T1000 (cell line): ENCODE measurements around the gene ANO9.
"Not testable (repeated sequence)": the region's sequence is repeated elsewhere in the genome, so short reads cannot be mapped to it uniquely, and the experiment has no call there.

Source experiments
- DNase-seq: peaks from one replicate; lab custom pipeline; 2025; ENCODE audit warnings: mixed read lengths; lab: John Stamatoyannopoulos, UW

The ANO9 gene

DNA sequence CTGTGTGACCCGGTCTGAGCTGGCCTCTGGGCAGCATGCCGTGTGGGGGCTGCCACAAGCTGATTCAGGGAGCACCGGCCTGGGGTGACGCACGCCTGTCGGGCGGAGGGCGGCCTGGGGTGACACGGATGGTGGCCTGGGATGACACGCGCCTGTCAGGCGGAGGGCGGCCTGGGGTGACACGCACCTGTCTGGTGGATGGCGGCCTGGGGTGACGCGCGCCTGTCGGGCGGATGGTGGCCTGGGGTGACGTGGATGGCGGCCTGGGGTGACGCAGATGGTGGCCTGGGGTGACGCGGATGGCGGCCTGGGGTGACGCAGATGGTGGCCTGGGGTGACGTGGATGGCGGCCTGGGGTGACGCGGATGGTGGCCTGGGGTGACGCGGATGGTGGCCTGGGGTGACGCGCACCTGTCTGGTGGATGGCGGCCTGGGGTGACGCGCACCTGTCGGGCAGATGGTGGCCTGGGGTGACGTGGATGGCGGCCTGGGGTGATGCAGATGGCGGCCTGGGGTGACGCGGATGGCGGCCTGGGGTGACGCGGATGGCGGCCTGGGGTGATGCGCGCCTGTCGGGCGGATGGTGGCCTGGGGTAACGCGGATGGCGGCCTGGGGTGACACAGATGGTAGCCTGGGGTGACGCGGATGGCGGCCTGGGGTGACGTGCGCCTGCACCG, 29.8 kb upstream of the ANO9 start:
- no peak for DNase-seq

DNA sequence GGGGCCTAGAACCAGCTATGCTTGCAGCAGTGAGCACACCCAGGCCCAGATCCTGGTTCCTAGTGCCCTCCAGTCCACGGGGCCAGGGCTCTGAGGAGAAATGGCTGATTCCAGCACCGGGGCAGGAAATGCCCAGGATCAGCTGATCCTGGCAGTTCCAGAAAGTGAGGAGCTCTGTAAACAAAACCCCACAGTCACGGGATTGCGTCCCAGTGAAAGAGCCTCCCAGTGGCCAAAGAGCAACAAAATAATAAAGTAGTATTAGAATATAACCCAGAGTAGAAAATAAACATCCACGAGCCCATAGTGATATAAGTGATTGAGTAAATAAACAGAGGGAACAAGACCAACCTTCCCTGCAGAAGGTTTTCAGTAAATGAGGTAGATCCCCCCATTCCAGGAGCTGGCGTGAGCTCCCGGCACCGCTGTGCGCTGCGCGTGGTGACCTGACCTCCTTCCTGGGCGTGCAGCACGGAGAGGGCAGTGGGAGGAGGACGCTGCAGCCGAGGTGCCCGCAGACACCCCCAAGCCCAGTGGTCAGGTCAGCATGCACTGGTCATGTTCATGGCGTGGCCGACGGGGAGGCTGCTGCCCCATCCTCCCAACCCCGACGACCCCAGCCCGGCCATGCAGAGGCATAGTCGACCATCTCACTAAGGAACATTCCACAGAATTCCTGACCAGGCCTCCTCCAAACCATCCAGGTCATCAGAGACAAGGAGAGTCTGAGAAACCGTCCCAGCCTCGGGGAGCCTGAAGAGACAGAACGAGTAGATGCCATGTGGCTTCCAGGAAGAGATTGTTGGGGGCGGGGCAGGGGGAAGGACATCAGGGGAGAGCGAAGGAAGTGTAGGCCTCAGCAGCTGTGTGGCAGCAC, 28.1 kb upstream of the ANO9 start:
- DNase-seq = no peak

DNA sequence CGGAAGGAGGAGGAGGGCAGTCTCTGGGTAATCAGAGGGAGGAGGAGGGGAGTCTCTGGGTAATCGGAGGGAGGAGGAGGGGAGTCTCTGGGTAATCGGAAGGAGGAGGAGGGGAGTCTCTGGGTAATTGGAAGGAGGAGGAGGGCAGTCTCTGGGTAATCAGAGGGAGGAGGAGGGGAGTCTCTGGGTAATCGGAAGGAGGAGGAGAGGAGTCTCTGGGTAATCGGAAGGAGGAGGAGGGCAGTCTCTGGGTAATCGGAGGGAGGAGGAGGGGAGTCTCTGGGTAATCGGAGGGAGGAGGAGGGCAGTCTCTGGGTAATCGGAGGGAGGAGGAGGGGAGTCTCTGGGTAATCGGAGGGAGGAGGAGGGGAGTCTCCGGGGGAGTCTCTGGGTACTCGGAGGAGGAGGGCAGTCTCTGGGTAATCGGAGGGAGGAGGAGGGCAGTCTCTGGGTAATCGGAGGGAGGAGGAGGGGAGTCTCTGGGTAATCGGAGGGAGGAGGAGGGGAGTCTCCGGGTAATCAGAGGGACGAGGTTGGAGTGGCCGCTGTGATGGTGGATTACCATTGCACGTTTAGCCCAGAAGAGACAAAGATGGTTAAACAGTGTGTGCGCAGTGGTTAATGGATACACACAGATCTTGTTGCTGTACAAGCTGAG, 27.3 kb upstream of the ANO9 start:
- DNase-seq = not testable (repeated sequence)

GRCh38 chr11:468493-468892, 26.7 kb upstream of the ANO9 start:
- no peak for DNase-seq

DNA sequence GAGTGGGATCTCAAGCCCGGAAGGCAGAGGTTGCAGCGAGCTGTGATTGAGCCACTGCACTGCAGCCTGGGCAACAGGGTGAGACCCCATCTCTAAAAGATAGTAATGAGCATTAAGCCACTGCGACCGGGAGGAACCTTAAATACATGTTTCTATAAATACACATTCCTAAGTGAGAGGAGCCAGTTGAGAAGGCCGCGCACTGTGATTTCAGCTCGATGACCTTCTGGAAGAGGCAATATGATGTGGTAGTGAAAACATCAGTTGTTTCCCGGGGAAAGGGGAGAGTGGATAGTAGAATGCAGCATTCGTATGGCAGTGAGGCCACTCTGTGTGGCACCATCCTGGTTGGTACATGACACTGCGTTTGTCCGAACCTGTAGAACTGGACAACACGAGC, 26.2 kb upstream of the ANO9 start:
- DNase-seq = no peak

GRCh38 chr11:465896-466530, 24.2 kb upstream of the ANO9 start:
- DNase-seq = no peak

DNA sequence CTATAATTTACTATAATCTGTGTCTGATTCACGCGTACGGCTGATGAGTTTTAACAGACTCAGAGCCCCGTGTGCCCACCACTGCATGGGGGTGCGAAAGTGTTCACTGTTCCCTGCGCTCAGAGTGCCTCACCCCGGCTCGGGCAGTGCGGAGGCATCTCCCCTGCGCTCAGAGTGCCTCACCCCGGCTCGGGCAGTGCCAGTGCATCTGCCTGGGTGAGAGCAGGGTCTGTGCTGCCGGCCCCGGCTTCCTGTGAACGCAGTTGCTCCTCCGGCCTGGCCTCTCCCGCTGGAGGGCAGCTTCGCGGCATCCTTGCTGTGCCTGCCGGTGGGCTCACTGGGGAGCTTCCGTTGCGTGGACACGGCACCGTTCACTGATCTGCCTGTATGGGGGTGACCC, 22.5 kb upstream of the ANO9 start:
- DNase-seq = no peak

GRCh38 chr11:462107-462890, 20.5 kb upstream of the ANO9 start:
- no peak for DNase-seq

DNA sequence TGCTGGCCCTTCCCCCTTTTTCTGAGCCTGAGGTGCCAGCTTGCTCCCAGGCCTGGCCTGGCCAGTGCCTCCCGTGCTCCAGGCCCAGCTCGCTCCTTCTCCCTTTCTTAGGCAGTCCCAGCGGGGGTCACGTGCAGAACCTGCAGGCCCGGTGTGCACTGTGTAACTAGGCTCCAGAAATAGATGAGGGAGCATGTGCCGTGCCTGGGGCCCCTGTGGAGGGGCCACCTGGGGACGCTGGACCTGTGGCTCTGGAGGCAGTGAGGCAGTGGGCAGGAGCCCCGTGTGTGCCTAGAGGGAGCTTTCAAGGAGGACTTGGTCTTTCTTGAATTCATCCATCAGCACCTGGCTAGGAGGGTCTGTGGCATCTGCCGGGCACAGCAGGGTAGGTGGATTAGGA, 19.8 kb upstream of the ANO9 start:
- no peak for DNase-seq

GRCh38 chr11:460331-461199, 18.8 kb upstream of the ANO9 start:
- no peak for DNase-seq

DNA sequence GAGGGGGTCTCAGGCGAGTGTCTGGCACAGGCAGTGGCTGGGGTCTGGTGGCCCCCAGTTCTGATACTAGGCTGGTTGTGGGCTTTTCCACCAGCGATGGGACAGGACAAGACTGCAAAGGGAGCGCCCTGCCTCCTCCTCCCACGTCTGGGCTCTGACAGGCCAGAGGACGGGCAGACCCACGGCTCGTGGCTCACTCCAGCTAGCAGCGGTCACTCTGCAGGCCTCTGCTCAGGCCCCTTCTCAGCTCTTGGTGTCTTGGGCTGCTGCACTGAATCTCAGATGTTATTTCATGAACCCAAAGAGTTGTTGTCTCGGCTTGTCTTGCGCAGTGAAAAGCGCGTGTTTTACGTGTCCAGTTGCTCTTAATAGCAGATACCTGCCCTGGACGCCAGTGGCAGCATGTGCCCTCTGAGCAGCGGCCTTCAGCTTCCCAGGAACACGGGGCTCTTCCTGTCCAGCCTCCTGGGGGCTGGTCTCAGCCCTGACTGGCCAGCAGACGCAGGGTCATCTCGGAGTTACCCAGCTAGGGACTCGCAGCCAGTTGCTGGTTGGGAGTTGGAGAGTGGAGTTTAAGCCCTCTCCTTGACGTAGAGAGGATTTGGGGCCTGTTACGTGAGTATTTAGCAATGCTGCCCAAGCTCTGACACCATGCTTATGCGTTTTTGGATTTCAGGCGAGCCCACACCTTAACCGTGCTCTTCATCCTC, 17.9 kb upstream of the ANO9 start:
- no peak for DNase-seq

DNA sequence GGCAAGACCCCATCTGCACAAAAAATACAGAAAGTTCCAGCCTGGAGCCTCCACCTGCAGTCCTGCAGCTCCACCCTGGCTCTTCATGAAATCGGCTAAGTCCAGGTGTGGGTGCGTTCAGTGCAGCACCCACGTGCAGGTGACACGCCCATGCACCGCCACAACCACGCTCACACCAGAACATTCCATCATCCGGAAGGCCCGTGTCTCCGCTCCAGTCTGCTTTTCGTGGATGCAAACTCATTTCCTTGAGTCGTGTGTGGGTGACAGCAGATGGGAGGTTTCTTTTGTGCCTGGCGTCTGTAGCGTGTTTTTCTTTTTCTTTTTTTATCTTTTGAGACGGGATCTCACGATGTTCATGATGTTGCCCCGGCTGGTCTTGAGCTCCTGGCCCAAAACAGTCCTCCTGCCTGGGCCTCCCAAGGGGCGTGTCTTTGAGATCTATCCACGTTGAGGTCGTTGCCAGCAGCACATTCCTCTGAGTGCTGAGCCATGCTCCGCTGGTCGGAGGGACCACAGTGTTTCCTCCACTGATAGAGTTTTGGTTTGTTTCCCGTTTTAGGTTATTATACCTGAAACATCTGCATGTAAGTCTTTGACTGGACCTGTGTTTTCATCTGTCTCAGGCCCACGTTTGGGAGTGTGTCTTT, 15.4 kb upstream of the ANO9 start:
- no peak for DNase-seq

GRCh38 chr11:456533-456932, 14.7 kb upstream of the ANO9 start:
- no peak for DNase-seq

DNA sequence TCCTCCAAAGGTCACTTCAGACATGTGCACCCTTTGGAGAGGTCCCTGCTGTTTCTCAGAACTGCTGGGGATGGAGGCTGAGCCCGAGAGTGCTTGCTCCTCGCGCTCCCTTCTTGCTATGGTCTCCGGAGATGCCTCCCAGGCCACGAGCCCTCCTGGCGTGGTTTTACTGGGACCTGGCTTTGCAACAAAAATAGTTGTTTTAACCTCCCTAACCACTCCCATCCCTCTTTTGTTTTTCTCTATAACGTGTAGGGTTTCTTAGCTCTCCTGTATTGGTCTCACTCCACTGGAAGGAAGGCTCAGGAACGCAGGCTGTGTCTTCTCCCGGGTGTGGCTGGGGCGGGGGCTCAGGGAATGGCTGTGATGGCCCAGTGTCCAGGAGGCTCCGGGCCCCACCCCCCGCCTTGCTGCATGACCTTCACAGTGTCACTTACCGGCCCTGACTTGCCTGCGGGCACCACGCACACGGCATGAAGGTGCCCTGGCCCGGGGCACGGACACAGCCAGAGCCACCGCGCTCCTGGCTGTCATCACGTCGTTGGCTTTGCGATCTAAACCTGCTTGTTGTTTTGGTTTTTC, 13.8 kb upstream of the ANO9 start:
- DNase-seq = no peak

DNA sequence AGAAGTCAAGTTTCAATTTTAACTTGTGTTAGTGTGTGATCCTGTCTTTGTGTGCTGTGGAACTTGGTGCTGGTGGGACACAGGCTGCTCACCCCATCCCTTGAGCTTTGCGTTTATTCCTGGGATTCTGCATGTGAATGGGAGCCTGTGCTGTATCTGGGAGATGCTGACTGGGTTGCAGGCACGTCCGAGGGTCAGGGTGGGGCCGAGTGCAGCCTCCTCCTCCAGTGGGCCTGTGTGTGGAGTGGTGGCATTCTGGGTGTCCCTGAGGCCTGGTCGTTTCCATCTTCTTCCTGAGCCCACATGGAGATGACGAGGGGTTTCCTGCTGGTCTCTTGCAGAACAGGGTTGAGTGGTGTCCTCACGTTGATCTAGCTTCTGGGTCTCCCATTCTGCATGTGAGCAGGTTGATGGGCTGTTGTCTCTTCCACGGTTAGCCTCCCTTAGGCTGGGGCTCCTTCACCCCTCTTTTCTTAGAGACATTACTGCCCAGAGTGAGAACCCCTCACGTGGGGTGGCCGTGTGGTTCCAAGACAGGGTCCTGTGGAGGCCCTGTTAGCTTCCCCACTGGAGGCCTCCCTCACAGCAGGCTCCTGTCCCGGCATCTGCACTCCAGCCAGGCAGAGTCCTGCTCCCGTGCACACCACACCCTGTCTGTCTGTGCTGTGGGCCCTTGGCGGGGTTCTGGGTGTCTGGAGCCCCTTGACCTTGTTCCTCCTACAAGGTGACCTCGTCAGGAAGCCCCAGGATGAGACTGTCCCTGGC, 13.2 kb upstream of the ANO9 start:
- DNase-seq = no peak

DNA sequence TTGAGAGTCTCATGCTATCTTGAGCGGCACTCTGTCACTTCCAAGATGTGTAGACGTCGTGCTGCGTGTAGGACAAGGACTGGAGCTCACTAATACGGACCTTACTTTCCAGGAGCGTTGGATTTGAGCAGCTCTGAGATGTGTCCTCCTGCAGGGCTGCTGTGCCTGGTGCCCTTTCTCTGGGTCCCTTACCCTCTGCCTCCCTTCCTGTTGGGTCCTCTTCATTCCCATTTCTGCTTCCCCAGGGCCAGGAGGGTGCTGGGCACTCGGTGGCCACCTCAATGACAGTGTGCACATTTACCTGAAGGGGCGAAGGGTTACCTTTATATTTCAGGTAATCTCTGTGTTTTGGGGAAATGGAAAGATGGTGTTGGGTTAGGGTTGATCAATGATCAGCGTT, 12.2 kb upstream of the ANO9 start:
- no peak for DNase-seq

DNA sequence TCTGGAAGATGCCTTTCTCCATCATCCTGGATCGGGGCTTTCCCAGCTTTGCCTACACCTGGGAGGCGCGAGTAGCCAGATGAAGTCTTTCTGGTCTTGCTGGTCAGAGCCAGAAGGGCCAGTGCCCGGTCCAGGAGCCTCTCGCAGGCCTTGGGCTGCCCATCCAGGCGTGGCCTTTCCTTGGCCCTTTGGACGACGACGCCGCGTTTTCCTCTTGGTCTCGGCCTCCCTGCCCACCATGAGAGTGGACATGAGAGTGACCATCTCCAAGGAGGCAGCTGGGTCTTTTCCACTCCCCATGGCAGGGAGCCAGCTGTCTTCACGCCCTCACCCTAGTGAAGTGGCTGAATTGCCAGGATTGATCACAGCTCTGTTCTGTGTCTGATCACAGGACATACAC, 11.8 kb upstream of the ANO9 start:
- DNase-seq = no peak

- no peak for DNase-seq
Measured at GRCh38 chr11:452916-453527, 11.2 kb upstream of the ANO9 start.
